ENCODE results near the gene CFAP52. TPM values are rescaled to one million over a fixed set of nuclear protein-coding genes. Genes with fewer than 3 reads are reported as not detected.
"Not testable (repeated sequence)": the region's sequence is repeated elsewhere in the genome, so short reads cannot be mapped to it uniquely, and the experiment has no call there.

Gene CFAP52, protein sequence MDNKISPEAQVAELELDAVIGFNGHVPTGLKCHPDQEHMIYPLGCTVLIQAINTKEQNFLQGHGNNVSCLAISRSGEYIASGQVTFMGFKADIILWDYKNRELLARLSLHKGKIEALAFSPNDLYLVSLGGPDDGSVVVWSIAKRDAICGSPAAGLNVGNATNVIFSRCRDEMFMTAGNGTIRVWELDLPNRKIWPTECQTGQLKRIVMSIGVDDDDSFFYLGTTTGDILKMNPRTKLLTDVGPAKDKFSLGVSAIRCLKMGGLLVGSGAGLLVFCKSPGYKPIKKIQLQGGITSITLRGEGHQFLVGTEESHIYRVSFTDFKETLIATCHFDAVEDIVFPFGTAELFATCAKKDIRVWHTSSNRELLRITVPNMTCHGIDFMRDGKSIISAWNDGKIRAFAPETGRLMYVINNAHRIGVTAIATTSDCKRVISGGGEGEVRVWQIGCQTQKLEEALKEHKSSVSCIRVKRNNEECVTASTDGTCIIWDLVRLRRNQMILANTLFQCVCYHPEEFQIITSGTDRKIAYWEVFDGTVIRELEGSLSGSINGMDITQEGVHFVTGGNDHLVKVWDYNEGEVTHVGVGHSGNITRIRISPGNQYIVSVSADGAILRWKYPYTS
- total RNA-seq, result not detected in 2 replicates

DNA sequence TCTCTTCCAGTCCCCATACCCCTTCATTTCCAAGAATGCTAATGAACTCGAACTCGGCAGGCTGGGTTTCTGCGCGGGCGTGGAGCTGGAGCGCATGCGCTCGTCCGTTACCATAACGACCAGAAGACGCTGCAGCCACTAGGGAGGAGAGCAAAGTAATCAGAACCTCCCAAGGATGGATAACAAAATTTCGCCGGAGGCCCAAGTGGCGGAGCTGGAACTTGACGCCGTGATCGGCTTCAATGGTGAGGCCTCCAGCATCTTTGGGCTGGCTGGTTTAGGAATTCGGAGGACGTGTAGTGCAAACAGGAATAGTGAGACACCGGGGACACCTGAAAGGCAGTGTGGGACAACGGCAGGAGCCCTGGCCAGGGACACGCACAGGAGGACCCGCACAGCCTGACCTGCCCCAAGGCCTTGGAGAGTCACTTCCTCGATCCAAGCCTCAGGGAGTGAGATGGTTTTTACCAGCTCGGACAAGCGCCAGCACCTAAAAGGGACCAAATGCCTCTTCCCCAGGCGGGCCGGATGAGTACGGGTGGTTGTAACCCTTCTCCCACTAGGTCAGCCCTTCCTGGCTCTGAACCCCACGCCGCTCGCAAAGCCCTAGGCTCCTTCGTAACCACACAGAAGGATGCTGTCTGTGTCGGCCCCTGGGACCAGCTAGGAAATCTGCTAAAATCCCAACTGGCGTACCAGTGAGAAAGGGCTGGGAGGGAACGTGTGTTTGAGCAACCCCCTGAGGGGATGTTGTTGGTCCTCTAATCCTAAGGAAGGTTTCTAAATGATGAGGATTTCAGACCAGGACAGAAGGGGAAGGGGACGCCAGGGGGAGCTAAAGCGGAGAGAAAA, at the start of gene CFAP52:
Gene CFAP52, plus strand, starts transcription at position 122 of the 852 bp plus-strand sequence. Its CDS starts 54 bp downstream, at position 176.
- DNase-seq (ENCODE audit: low read depth in 2 of 2), result peak; percentile 70 to 74

DNA sequence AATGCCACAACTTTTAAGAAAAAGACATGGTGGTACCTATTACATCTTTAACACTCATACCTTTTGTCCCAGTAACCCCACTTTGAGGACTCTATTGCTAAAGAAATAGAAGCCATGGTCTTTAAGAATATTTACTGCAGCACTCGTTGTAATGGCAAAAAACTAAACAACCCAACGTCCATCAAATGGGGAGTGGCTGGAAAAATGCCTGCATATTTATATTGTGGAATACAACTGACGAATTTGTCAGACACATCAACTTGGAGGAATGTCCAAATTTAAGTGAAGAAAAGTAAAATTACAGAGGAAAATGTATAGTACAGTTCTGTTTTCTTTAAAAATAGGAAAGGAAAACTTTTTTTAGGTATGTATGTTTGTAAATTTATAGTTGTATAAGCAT, 48.7 kb upstream of the CFAP52 start:
- no peak for DNase-seq (ENCODE audit: low read depth in 2 of 2)

DNA sequence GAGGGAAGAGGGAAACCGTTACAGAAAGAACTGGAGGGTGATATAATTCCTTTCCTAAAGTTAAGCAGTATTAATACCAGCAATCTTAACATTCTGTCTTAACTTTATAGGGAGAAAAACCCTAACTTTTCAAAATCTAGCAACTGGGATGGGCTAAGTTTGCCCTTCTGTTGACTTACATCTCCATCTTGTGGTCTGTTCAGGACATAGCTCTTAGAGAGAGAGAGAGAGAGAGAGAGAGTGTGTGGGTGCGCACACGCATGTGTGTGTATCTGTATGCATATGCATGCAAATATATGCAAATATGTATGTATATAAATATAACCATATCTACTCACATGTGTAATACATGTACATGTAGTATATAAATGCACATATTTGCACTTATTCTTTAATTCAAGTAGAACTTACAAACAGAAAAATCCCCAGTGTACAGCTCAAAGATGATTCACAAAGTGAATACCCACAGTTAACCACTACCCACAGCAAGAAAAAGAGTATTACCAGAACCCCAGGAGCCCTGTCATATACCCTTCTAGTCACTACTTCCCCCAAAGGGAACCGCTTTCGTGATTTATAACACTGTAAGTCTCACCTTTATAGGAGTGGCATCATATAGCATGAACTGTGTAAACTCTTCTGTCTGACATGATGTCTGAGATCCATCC, 47.3 kb upstream of the CFAP52 start:
- peak; percentile 48 to 62 for DNase-seq (ENCODE audit: low read depth in 2 of 2)

DNA sequence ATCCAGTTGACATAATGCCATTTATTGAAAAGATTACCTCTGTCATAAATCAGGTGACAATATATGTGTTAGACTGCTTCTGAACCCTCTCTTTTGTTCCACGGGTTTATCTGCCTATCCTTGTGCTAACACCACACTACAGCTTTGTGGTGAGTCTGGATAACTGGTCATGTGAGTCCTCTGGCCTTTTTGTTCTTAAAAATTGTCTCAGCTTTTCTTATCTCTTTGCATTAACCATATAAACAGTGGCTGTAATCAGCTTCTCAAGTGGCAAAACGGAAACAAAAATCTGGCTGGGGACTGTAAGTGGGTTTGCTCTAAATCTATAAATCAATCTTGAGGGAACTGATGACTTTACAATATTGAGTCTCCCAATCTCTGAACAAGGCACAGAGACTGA, 45.4 kb upstream of the CFAP52 start:
- DNase-seq (ENCODE audit: low read depth in 2 of 2), result no peak

DNA sequence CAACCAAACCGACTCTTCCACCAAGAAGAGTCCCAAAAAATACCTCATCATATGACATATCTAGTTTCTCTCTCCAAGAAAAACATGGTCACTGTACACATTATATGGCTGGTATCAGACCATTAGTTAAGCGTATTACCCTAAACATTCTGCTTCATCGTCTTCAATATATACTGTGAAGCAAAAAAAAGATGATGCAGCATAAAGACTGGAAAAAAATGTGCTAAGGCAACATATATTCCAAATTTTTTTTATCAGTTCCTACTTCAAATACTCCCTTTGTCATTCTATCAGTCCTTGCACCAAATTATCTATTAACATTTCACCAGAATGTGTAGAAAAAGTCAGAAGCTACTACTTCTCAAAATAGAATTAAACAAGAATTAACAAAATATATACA, 43.7 kb upstream of the CFAP52 start:
- no peak for DNase-seq (ENCODE audit: low read depth in 2 of 2)

DNA sequence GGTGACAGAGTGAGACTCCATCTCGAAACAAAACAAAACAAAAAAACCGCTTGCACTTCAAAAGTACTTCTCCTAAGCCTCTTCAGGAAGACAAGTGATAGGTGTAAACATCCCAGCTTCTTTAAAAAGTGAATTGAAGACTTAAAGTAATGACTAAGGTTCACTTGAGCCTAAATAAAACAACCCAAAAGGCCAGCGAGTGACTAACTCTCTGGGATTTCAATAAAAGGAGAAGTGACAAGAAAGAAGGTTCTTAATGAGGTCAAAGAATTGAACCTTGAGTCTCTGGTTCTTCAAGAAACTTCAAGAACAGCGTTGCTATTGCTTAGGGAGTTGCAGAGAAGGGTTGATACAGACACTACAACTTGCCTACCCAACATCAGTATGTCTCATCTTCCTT, 43.0 kb upstream of the CFAP52 start:
- no peak for DNase-seq (ENCODE audit: low read depth in 2 of 2)

DNA sequence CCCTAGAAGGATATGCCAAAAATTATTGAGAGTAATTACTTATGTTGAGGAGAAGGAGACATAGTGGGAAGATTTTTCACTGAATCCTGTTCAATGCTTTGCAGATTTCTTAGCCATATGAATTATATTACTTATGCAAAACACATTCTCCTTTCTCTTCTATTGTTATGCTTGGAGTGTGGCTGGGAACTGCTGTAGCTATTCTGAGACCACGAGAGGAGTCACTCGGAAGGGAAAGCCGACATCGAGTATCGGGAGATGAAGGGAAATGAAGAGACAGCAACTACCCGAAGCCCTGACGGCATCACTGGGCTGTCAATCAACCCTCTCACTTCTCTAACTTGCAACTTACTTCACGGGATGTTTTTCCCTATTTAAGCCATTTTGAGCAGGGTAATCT, 40.4 kb upstream of the CFAP52 start:
- no peak for DNase-seq (ENCODE audit: low read depth in 2 of 2)

DNA sequence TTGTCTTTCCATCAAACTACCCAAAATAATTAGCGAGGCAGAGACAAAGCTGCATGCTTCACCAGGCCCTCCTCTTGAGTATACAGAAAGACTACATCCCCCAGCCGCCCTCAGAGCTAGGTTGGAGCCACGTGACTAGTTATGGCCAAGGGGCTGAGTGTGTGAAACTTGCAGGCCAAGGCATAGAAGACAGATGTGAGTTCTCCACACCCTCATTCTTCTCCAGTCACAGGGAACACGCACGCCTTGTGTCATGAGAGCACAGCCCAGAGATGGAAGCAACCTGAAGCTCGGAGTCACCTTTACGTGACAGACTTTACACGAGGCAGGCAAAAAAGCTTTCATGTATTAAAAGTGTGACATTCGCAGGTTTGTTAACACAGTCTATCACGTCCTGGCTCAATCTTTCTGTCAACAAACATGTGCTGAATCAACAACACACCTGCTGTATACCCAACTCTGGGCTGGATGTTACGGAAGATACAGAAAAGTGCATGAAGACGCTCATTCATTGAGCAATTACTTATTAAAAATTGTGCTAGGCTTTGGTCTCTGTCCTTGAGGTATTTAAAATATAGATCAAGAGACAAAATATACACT, 39.2 kb upstream of the CFAP52 start:
- DNase-seq (ENCODE audit: low read depth in 2 of 2), result no peak

DNA sequence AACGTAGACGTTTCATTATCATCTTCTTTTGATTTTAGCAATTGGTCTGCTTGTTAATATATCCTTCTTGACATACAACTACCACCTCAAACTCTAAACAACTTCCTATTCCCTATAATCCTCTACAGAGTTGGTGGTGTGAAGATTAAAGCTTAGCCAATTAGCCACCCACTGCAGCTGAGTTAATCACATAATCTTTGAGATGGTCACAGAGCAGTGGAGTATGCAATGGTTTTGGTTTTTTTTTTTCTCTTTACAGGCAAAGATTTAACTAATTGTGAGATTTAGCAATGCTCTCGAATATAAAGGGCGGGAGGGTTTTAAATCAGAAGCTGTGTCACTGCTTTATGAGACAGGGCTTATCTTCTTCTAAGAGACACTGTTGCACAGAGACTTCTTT, 37.8 kb upstream of the CFAP52 start:
- no peak for DNase-seq (ENCODE audit: low read depth in 2 of 2)

DNA sequence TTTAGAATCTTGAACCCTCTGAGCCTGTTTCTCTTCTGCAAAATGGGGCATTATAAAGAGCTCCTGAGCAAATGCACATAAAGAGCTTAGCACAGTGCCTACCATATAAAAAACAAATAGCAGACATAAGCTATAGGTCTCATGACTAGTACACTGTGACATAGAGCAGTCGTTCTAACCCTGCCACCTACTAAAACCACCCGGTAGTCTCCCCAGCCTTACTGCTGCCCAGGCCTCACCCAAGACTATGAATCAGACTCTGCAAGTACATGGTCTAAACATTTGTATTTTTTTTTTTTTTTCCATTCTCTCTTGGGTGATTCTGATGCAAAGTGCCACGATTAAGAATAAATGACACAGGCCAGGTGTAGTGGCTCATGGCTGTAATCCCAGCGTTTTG, 34.7 kb upstream of the CFAP52 start:
- DNase-seq (ENCODE audit: low read depth in 2 of 2), result no peak

DNA sequence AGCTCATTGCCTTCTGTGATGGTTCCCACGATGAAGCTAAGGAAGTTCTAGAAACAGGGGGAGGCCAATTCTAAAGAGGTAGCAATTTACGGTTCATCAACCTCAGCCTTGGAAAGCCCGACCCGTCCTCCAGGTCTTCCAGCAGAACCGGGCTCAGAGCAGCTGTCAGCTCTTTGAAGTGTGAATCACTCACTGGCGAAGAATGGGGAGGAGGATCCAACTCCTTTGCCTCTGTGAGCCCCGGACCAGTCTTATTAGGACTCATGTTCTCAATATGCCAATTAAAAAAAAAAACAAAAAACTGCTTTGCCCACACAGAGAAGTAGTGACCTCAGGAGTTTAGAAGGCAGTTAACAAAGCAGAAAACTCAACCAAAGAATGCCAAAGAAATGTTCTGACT, 32.2 kb upstream of the CFAP52 start:
- no peak for DNase-seq (ENCODE audit: low read depth in 2 of 2)

DNA sequence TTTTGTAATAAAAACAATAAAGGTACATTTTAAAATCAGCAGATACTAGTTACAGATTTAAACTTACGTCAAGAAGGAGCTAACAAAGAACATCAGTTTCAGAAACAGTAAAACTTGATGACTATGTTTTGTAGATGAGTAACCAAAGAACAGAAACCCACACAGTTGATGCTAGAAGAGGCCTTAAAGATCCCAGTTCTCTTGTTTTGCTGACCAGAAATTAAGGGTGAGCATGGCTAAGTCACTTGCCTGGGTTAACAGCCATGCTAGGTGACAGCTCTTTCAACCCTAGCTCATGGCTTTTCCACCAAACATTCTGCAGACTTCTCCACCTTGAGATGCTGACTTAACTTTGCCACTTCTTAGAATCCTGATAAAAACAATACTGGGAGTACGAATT, 27.2 kb upstream of the CFAP52 start:
- DNase-seq (ENCODE audit: low read depth in 2 of 2), result no peak

DNA sequence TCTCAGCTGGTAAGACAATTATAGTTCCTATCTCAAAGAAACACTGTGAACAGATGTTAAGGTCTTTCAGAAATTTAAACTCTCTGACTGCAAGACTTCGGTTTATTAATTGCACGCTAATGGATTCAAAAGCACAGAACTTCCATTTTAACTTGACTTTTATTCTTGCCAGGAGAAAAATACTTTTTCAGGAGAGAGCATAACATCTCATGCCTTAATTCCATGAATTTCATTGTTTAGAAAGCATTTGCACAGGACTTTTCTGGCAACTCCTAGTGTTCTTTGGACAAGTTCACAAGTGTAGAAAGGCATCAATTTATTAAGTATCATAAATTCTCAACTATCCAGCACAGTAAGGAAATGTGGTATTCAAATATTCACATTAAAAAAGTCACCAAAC, 23.3 kb upstream of the CFAP52 start:
- no peak for DNase-seq (ENCODE audit: low read depth in 2 of 2)

DNA sequence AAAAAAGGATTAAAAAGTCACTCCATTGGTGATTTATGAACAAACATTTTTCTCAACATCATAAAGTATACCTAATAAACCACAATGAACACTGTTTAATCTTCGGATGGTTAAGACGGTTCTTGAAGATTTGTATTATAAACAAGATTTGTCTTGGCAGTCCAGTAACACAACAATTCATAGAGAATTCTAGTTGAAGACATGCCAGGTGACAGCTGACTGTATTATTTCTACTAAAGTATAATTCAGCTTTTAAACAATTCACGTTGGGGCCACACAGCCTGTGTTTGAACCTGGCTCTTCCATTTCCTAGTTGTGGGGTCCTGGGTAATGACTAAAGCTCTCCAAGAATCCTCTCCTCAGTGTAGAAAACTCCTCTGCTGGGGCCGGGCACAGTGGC, 22.8 kb upstream of the CFAP52 start:
- no peak for DNase-seq (ENCODE audit: low read depth in 2 of 2)

DNA sequence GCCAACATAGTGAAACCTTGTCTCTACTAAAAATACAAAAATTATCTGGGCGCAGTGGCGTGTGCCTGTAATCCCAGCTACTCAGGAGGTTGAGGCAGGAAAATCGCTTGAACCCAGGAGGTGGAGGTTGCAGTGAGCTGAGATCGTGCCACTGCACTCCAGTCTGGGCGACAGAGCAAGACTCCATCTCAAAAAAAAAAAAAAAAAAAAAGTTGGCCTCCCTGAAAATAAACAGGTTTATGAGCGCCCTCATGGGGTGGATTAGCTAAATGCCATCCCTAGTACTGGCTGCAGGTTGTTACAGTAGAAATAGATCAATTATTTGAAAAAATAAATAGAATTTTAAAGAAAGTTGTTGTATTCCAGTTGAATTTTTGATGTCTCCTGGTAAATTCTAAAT, 21.7 kb upstream of the CFAP52 start:
- DNase-seq (ENCODE audit: low read depth in 2 of 2), result peak; percentile 57 to 69

DNA sequence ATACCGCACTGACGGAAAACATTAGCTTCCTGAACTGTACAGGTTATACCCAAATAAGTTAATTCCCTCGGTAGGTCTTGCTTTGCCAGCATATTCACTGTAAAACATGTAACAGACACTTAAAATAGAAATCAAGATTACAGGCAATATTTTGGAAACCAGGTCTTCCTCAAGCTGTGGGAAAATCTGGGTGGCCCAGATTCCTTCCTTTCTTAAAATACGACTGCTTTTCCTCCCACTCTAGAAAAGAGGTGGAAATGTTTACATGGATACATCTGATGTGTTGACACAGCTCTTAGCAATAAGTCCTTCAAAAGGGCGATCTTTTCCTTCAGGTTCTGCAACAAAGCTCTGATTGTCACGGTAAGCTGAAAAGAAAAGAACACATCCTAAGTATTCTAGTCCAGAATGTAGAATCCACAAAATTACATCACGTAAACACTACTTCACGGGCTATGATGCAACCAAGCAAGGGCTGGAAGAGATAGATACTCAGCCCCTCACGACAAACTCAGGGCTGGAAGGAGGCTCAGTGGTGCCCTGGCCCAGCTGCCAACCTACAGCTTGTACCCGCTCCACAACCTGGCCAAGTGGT, 19.2 kb upstream of the CFAP52 start:
- no peak for DNase-seq (ENCODE audit: low read depth in 2 of 2)

DNA sequence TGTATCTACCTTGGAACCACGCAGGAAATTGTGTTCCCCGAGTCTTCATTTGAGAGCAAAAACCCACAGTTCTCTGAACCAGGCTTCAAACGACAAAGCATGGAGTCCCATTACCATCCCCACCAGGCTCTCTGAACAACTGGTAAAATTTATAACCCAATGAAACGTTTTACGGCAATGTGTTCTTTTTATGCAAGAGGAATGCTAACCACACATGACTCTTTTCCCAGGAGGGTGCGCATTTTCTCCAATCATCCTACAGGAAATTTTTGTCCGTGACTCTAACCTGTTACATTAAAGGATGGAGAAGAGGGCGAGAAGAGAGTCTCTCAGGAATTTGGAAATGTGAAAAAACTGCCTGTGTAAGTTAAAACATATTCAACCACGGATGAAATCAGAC, 18.6 kb upstream of the CFAP52 start:
- no peak for DNase-seq (ENCODE audit: low read depth in 2 of 2)

DNA sequence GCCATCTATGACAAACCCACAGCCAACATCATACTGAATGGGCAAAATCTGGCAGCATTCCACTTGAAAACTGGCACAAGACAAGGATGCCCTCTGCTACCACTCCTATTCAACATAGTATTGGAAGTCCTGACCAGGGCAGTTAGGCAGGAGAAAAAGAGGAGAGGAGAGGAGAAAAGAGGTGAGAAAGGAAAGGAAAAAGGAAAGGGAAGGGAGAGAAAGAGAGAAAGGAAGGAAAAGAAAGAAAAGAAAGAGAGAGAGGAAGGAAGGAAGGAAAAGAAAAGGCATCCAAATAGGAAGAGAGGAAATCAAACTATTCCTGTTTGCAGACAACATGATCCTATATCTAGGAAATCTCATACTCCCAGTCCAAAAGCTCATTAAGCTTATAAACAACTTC, 12.3 kb upstream of the CFAP52 start:
- DNase-seq (ENCODE audit: low read depth in 2 of 2), result no peak

DNA sequence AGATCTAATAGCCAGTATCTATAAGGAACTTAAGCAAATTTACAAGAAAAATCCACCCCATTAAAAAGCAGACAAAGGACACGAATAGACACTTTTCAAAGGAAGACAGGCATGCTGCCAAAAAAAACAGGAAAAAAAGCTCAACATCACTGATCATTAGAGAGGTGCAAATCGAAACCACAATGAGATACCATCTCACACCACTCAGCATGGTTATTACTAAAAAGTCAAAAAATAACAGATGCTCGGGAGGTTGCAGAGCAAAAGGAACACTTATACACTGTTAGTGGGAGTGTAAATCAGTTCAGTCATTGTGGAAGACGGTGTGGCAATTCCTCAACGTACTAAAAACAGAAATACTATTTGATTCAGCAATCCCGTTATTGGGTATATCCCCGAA, 10.4 kb upstream of the CFAP52 start:
- DNase-seq (ENCODE audit: low read depth in 2 of 2), result peak; percentile 65 to 82

DNA sequence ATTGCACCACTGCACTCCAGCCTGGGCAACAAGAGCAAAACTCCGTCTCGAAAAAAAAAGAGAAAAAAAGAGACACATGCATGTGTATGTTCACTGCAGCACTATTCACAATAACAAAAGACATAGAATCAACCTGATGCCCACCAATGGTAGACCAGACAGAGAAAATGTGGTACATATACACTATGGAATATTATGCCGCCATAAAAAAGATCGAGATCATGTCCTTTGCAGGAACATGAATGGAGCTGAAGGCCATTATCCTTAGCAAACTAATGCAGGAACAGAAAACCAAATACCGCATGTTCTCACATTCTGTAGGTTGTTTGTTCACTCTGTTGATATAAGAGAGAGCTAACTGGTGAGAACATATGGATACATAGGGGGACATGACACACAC, 9.7 kb upstream of the CFAP52 start:
- DNase-seq (ENCODE audit: low read depth in 2 of 2), result not testable (repeated sequence)

DNA sequence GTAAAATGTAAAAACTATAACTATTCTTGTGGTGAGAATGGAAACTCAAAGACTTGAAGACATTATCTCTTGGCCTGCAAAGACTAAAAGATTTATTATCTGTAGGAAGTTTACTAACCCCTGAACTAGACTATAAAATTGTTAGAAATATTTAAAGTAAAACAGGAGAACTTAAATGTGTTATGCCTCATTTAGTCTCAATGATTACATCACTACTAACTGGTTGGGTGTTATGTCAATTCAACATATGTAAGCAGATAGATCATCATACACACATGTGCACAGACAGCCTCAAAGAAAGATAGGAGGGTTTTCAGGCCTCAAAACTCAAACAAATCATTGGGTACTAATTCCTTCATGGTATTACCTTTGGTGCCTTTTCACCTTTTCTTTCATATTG, 8.4 kb upstream of the CFAP52 start:
- no peak for DNase-seq (ENCODE audit: low read depth in 2 of 2)
